MM.1S (cell line): ENCODE data around the gene TAF4B.

Source experiments
- EZH2 ChIP-seq: fragments of 300-600 bp; sonication (generic); optimal IDR thresholded peaks from 2 replicates; pipeline ENCODE3; 2017; ENCODE audit warnings: low read depth, mild to moderate bottlenecking, antibody characterized with exemption, low read length, mixed read lengths
- TF ChIP-seq, protein P1 (sequence below): fragments of 300-600 bp; sonication (generic); IDR thresholded peaks from 2 replicates; pipeline ENCODE4 v1.5.1; 2016; ENCODE audit warnings: antibody characterized with exemption, low read length, mixed read lengths

DNA sequence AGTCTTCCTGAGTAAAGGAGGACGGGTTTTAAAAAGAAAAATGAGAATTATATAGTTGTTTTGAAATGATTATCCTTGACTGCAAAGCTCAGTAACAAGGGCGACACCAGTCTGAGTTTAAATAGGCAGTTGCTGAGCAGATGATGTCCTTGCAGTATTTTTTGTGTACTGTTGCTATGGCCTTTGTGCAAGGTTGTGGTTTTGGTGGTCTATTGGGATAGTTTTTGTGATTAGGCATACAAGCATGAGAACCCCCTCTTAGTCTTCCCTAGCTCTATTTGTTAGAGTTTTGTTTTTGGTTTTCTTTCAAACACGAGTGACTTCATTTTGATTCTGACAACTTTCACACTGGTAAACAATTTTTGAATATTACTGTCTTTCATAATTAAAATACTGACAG lies 64.1 kb downstream of the TAF4B start:
- TF ChIP-seq, protein P1, sequence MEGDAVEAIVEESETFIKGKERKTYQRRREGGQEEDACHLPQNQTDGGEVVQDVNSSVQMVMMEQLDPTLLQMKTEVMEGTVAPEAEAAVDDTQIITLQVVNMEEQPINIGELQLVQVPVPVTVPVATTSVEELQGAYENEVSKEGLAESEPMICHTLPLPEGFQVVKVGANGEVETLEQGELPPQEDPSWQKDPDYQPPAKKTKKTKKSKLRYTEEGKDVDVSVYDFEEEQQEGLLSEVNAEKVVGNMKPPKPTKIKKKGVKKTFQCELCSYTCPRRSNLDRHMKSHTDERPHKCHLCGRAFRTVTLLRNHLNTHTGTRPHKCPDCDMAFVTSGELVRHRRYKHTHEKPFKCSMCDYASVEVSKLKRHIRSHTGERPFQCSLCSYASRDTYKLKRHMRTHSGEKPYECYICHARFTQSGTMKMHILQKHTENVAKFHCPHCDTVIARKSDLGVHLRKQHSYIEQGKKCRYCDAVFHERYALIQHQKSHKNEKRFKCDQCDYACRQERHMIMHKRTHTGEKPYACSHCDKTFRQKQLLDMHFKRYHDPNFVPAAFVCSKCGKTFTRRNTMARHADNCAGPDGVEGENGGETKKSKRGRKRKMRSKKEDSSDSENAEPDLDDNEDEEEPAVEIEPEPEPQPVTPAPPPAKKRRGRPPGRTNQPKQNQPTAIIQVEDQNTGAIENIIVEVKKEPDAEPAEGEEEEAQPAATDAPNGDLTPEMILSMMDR, result no peak
- no peak for TF ChIP-seq EZH2
